Stimulated activated CD8-positive, alpha-beta memory T cell treated with anti-CD3 and anti-CD28 coated beads, Interleukin-4, amount 100 ng/mL, for 1 hour (primary cell): ENCODE data around the gene AGPAT3.

ENCODE experiments used
- DNase-seq, 2 donors: peaks; one replicate each; pipeline ENCODE4 v3.0.0-alpha.2; 2020; ENCODE audit warnings: low read depth in 2 of 2, low spot score in 1 of 2

Gene AGPAT3

DNA sequence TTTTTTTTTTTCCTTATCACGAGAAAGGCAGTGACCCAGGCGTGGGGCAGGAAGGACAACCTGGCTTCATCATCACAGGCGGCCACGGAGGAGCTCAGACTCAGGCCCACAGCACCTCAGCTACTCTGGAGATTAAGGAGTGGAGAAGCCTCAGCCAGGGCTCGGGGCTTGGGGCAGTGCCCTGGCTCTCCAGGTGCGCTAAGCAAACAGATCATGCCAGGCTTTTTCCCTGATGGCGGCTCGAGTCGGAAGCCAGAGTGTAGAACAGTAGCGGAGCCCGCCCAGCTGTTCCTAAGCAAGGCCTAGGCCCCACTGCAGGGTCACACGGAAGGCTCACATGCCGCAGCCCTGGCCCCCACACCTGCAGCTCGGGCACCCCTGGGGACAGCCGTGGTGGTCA, 70.7 kb downstream of the AGPAT3 start:
- no peak for DNase-seq

DNA sequence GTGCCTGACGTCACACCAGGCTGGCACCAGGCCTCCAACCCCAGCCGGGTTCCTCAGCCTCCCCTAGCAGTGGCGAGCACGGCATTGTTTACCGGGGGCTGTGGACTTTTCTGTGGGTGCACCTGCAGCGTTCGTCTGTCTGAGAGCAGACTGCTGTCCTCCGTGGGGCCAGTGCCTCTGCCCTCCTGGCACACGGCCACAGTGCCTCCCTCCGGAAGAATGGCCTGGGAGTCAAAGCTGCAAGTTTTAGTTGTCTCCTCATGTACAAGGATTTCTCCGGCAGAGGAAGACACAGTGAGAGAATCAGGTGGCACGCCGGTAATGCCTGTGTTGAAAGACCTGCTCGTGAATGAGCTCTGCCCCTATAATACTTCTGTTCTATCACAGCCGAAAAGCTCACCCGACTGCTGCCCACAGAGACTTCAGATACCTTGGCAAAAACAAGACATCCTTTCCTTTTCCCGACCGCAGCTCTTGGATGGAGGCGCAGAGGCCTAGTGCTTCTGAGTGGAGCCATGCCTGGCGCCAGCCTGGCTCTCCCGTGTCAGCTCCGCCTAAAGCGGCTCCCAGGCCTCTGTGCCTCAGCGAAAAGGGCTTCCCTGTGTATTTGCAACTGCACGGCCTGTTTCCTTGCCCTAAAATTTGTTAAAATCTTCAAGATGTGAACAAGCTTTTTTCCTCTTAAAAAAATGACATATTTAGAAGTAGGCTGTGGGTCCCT, 71.4 kb downstream of the AGPAT3 start:
- no peak for DNase-seq

- DNase-seq: no peak
Measured at GRCh38 chr21:43937051-43937832, 72.2 kb downstream of the AGPAT3 start.

DNA sequence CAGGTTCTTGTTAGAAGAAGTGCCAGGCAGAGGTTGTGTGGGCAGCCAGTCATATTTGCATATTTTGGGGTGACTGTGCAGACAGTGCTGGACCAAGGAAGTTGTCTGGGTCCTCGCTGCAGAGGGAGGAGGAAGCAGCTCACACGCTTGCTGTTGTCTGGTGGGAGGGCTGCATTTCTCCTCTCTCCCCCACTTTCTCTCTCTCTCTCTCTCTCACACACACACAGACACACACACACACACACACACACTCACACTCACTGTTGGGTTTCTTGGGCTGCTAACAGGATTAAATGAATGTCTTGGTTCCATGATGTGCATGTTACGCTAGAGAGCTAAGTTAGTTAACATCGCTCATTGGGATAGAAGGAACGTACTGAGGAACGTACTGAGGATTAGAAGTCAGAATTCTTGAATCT, 72.9 kb downstream of the AGPAT3 start:
- no peak for DNase-seq

- peak; percentile 72 to 82 for DNase-seq
Measured at GRCh38 chr21:43938751-43939442, 73.9 kb downstream of the AGPAT3 start.

DNA sequence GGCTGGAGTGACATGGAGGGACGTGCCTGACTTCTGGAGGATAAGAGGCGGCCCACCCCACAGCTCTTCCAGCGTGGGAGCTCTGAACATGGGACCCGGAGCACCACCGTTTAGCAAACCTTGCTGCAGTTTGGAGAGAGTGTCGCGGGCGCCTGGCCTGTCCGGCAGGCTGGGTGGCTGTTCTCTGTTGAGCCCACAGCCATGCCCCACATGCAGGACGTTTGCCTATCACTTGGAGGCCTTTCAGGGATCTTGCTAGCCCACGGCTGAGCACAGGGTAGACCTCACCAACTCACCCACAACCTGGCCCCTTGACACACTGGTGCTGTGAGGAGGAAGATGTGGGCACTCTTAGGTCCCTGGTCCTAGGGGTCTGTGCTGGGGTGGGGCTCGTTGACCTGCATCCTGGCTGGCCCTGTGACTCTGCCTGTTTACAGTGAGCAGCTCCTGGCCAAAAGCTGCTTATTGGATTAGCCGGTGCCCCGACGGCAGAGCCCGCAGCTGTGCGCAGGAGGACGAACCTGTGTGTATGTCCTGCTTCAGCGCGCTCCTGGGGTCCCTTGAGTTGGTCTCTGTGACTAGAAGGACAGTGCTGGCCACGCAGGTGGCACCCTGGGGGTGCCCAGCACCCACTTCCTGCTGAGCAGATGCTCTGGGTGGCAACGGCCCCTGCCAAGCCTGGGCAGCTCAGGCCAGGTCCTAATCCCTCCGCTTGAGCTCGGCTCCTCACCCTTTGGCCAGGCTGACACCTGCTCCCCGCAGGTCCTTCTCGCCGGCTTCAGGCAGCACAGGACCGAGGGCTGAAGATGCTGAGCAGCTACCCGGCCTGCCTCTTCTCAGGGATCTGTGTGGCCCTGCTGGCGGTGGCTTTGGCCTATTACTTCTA, 74.7 kb downstream of the AGPAT3 start:
- DNase-seq: no peak

GRCh38 chr21:43940329-43941050, 75.5 kb downstream of the AGPAT3 start:
- no peak for DNase-seq

- DNase-seq: no peak
Measured at GRCh38 chr21:43942201-43942600, 77.2 kb downstream of the AGPAT3 start.

- DNase-seq: no peak
Measured at GRCh38 chr21:43942621-43943020, 77.6 kb downstream of the AGPAT3 start.

GRCh38 chr21:43943512-43944077, 78.6 kb downstream of the AGPAT3 start:
- no peak for DNase-seq

GRCh38 chr21:43944078-43944633, 79.1 kb downstream of the AGPAT3 start:
- DNase-seq: no peak

DNA sequence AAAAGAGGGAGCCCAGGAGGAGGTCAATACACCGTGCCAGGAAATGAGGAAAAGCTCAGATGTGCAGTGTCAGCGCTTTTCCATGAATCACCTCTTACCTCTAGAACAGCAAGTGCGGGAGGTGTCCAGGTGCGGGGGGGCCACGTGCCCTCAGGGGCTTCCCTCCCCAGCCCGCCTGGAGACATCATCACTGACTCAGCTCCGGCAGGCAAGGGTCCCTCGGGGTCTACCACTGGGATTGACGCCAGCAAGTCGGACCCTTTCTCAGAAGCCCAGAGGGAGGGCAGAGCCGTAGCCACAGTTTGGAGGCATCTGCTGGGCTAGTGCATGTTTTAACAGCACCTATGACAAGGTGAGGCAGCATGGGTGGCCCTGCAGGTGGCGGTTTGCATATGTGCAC, 79.7 kb downstream of the AGPAT3 start:
- DNase-seq: no peak

DNA sequence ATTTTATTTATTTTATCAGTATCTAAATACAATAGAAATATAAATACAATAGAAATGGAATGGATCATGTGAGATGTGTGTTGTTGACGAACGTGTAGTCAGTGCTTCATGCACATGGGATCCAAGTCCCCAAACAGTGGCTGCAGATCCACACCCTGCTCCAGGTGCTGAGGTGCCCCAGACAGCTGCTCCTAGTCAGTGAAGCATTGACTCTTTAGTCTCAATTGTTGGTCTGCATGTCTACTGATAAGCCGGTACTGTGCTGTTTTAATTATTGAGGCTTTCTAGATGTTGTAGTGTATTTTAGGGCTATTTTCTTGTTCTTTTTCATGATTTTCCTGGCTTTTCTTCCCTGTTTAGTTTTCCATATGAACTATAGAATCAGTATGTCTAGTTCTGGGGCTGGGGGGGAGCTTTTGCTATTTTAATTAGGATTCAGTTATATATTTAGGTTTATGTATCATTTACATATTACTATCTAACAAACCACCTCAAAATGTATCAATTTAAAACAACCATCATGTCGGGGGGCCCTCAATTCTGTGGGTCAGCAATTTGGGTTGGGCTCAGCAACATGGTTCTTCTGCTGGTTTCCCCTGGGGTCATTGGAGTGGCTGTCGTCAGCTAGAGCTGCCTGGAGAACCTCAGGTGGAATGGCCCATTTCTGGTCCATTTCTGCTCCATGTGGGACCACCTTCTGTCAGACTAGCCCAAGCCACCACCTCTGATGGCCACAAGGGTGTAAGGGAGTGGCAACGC, 83.9 kb downstream of the AGPAT3 start:
- no peak for DNase-seq

- no peak for DNase-seq
Measured at GRCh38 chr21:43949499-43950208, 84.6 kb downstream of the AGPAT3 start.

DNA sequence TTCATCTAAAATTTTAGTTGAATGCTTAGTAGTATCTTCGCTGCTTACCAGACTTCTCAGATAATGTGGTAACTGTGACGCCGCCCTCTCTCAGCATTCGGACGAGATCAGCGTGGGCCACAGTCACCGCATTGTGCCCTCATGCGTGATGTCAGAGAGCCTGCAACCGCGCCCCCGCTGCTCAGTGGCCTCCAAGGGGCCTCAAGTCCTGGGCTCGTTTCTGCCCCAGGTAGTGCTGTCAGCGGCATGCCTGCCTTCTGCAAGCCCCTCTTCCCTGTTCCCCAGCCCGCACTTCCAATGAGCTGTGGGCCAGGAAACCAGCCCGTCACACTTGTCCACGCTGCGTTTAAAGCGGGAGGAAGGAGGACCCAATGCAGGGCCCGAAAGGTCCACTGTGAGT, 85.5 kb downstream of the AGPAT3 start:
- DNase-seq: no peak

- DNase-seq: no peak
Measured at GRCh38 chr21:43950936-43951335, 85.9 kb downstream of the AGPAT3 start.

- no peak for DNase-seq
Measured at GRCh38 chr21:43951911-43952703, 87.1 kb downstream of the AGPAT3 start.

DNA sequence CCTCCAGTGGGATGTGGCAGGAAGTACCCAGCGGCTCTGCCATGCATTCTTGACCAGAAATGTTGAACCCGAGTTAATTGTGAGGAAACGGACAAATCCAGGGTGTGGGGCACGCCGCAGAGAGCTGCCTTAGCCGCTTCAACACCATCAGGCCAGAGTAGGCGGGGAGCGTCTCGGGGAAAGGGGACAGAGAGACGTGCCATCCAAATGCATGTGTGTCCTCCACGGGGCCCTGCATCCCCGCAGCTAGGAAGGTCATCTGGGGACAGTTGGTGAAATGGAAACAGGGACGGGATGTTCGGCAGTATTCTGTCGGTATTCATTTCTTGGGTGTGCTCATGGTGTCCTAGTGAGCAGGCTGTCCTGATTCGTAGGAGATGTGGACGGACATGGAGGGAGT, 88.0 kb downstream of the AGPAT3 start:
- no peak for DNase-seq
